Transverse colon (tissue), 4 donors: ENCODE results near the gene MED12L.

Source experiments
- EP300 ChIP-seq: sonication (generic); formaldehyde crosslinking; IDR thresholded peaks from one replicate; pipeline ENCODE4 v1.6.1; 2017; ENCODE audit warnings: antibody characterized with exemption, low read depth
- POLR2A ChIP-seq: fragments of 450-650 bp; IDR thresholded peaks from one replicate; pipeline ENCODE4 v1.6.1; 2016; ENCODE audit warnings: antibody characterized with exemption, mild to moderate bottlenecking, moderate library complexity
- POLR2AphosphoS5 ChIP-seq, 3 donors: sonication (generic); formaldehyde crosslinking; IDR thresholded peaks; one replicate each; pipeline ENCODE4 v1.6.1; 2016; ENCODE audit warnings: antibody characterized with exemption in 3 of 3
- TF ChIP-seq, protein P1 (sequence below), 5 experiments: fragments of 200-600 bp in 3 of 5; fragments of 450-650 bp in 2 of 5; sonication (generic) in 3 of 5; IDR thresholded peaks; 1 replicate in 2 of 5; 2 replicates in 3 of 5; pipeline ENCODE4 v1.5.1; 2016 to 2017; ENCODE audit warnings: antibody characterized with exemption in 5 of 5, inconsistent platforms in 3 of 5, mild to moderate bottlenecking in 2 of 5, moderate library complexity in 1 of 5

DNA sequence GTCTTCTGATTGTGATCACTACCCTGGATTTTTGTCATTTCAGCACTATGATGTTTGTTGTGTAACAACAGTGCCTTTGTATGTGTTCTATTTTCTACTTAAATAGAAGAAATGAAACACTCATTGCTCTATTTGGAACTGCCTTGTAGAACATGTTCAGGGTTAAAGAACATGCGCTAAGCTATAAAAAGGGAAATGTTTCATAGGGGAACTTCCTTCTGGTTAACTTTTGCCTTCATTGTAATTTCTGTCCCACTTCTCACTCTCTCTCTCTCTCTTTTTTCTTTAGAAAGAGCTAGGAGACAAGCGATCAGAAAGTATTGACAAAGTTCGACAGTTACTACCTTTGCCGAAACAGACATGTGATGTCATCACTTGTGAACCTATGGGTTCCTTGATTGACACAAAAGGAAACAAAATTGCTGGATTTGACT lies 299.3 kb downstream of the MED12L start, which contains the start of gene P2RY12:
- TF ChIP-seq EP300 (no peak), POLR2A (no peak), POLR2AphosphoS5 (IDR thresholded peaks at IDR 0.05) (no peak)
- TF ChIP-seq, protein P1, sequence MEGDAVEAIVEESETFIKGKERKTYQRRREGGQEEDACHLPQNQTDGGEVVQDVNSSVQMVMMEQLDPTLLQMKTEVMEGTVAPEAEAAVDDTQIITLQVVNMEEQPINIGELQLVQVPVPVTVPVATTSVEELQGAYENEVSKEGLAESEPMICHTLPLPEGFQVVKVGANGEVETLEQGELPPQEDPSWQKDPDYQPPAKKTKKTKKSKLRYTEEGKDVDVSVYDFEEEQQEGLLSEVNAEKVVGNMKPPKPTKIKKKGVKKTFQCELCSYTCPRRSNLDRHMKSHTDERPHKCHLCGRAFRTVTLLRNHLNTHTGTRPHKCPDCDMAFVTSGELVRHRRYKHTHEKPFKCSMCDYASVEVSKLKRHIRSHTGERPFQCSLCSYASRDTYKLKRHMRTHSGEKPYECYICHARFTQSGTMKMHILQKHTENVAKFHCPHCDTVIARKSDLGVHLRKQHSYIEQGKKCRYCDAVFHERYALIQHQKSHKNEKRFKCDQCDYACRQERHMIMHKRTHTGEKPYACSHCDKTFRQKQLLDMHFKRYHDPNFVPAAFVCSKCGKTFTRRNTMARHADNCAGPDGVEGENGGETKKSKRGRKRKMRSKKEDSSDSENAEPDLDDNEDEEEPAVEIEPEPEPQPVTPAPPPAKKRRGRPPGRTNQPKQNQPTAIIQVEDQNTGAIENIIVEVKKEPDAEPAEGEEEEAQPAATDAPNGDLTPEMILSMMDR (IDR thresholded peaks at IDR 0.05), result no peak
